AG04450 (cell line): Measurements from ENCODE around the gene PKIB. TPM values are rescaled to one million over a fixed set of nuclear protein-coding genes. Genes with fewer than 3 reads are reported as not detected.
"Not testable (repeated sequence)": the region's sequence is repeated elsewhere in the genome, so short reads cannot be mapped to it uniquely, and the experiment has no call there.

Source experiments
- CTCF ChIA-PET: fragments of 300-600, 350-600 bp; formaldehyde crosslinking; extraction: SDS; loops from one replicate; lab custom pipeline; 2022; ENCODE audit warnings: antibody characterized with exemption, inconsistent platforms; lab: Charles Lee
- POLR2A ChIA-PET: fragments of 350-600 bp; formaldehyde crosslinking; extraction: SDS; loops from one replicate; lab custom pipeline; 2021; ENCODE audit warnings: antibody characterized with exemption, inconsistent platforms; lab: Yijun Ruan, JAX
- DNase-seq: peaks from one replicate; pipeline ENCODE4 v3.0.0-alpha.2; 2011; ENCODE audit warnings: low read depth, low spot score
- H3K27ac ChIP-seq: one replicate; pipeline ENCODE4 v1.5.1; 2012; ENCODE audit warnings: low read depth, low read length, control low read depth
- H3K27me3 ChIP-seq: one replicate; pipeline ENCODE4 v1.6.0; 2012; ENCODE audit warnings: low read length; ENCODE audit not compliant: control insufficient read depth, insufficient read depth
- H3K4me3 ChIP-seq: 2 replicates; pipeline ENCODE4 v1.5.1; 2011; ENCODE audit warnings: mild to moderate bottlenecking, low read depth, low read length, control low read depth
- H3K9me3 ChIP-seq: 2 replicates; pipeline ENCODE4 v1.5.1; 2012; ENCODE audit warnings: low read length; ENCODE audit not compliant: control insufficient read depth, insufficient read depth
- polyA plus RNA-seq: library from polyadenylated mRNA; depleted of rRNA; stranded (reverse); fragments of >200 nt; gene quantifications from 2 replicates; pipeline ENCODE4 v1.2.3, GENCODE V29; 2011
- TF ChIP-seq, protein P1 (sequence below): IDR thresholded peaks from 2 replicates; pipeline ENCODE4 v1.5.1; 2011; ENCODE audit warnings: low read depth, low read length, control low read depth, inconsistent platforms

The PKIB gene
- polyA plus RNA-seq, 1 experiment: 8.1 TPM

- peaks cover 2% of the 10 kb centered on the region for H3K27me3 ChIP-seq
- ChIA-PET POLR2A (no interaction called here), CTCF (no interaction called here)
- no peak overlapping the region for H3K4me3 ChIP-seq
- DNase-seq: no peak
- TF ChIP-seq, protein P1, sequence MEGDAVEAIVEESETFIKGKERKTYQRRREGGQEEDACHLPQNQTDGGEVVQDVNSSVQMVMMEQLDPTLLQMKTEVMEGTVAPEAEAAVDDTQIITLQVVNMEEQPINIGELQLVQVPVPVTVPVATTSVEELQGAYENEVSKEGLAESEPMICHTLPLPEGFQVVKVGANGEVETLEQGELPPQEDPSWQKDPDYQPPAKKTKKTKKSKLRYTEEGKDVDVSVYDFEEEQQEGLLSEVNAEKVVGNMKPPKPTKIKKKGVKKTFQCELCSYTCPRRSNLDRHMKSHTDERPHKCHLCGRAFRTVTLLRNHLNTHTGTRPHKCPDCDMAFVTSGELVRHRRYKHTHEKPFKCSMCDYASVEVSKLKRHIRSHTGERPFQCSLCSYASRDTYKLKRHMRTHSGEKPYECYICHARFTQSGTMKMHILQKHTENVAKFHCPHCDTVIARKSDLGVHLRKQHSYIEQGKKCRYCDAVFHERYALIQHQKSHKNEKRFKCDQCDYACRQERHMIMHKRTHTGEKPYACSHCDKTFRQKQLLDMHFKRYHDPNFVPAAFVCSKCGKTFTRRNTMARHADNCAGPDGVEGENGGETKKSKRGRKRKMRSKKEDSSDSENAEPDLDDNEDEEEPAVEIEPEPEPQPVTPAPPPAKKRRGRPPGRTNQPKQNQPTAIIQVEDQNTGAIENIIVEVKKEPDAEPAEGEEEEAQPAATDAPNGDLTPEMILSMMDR: no peak
- no peaks in the 10 kb centered on the region for H3K9me3 ChIP-seq
- H3K27ac ChIP-seq: no peak overlapping the region
Measured at GRCh38 chr6:122747573-122747972, 137.4 kb downstream of the PKIB start.

DNA sequence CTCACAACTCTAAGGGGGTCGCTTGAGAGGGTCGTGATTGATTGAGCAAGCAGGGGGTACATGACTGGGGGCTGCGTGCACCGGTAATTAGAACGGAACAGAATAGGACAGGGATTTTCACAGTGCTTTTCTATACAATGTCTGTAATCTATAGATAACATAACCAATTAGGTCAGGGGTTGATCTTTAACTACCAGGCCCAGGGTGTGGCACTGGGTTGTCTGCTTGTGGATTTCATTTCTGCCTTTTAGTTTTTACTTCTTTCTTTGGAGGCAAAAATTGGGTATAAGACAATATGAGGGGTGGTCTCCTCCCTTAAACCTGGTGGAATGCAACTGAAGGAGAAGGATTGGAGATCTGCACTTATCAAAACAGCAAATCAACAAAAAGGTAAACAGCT is 138.7 kb downstream of the PKIB start:
- DNase-seq, POLR2A ChIA-PET, H3K4me3 ChIP-seq, H3K9me3 ChIP-seq, H3K27ac ChIP-seq, H3K27me3 ChIP-seq: not testable (repeated sequence)
- CTCF ChIA-PET: interaction anchor here (1.0 to 2.2 kb wide), 2 partner anchors 37 to 90 kb away, joined by 3 to 19 read pairs; no protein-coding TSS in a partner anchor

- Histone ChIP-seq H3K4me3 (no peak overlapping the region), H3K9me3 (no peaks in the 10 kb centered on the region), H3K27me3 (peaks cover 2% of the 10 kb centered on the region), H3K27ac (no peak overlapping the region)
- CTCF ChIA-PET: interaction anchor here (1.0 to 2.2 kb wide), 3 partner anchors 22 to 89 kb away, joined by 3 to 19 read pairs (median 4); no protein-coding TSS in a partner anchor
- no peak for DNase-seq
- TF ChIP-seq, protein P1: no peak
- POLR2A ChIA-PET: interaction anchor here (0.6 kb wide), 1 partner anchor 39 kb away, joined by 3 read pairs; the partner anchor contains the start of gene SMPDL3A
Measured at GRCh38 chr6:122749451-122750050, 139.3 kb downstream of the PKIB start.

GRCh38 chr6:122751326-122751725 is 141.1 kb downstream of the PKIB start:
- Histone ChIP-seq H3K27ac (no peak overlapping the region), H3K4me3 (no peak overlapping the region), H3K27me3 (peaks cover 2% of the 10 kb centered on the region), H3K9me3 (no peaks in the 10 kb centered on the region)
- DNase-seq: no peak
- ChIA-PET POLR2A (no interaction called here), CTCF (interaction anchor here (0.6 to 3.7 kb wide), 3 partner anchors 84 to 773 kb away, joined by 3 to 24 read pairs (median 3); no protein-coding TSS in a partner anchor)
- TF ChIP-seq, protein P1: no peak

- no peak for DNase-seq
- H3K4me3 ChIP-seq: no peak overlapping the region
- H3K27me3 ChIP-seq: peaks cover 2% of the 10 kb centered on the region
- H3K9me3 ChIP-seq: no peaks in the 10 kb centered on the region
- TF ChIP-seq, protein P1: no peak
- H3K27ac ChIP-seq: no peak overlapping the region
- POLR2A ChIA-PET: no interaction called here
- CTCF ChIA-PET: interaction anchor here (1.1 to 3.7 kb wide), 2 partner anchors 22 to 87 kb away, joined by 7 to 24 read pairs; no protein-coding TSS in a partner anchor
Measured at GRCh38 chr6:122752459-122752858, 142.3 kb downstream of the PKIB start.
